A549 (cell line): ENCODE measurements around the gene DHX36. TPM values are rescaled to one million over a fixed set of nuclear protein-coding genes. Genes with fewer than 3 reads are reported as not detected.

ENCODE experiments used
- ATAC-seq, 2 experiments: fragments of 200-7000 bp in 1 of 2; fragments of >200 bp in 1 of 2; cut with Nextera tagmentation in 1 of 2; cut with Tn5 transposase in 1 of 2; 3 replicates each; pipeline versions ENCODE4 v1.8.0 to v1.9.1; 2018 to 2020; ENCODE audit warnings: mild to moderate bottlenecking in 1 of 2, moderate library complexity in 1 of 2
- CTCF ChIA-PET: fragments of 300-600 bp; sonication (Branson Sonifier 250); formaldehyde crosslinking; extraction: SDS; loops from one replicate; lab custom pipeline; 2021; ENCODE audit warnings: antibody characterized with exemption, inconsistent platforms; lab: Yijun Ruan, JAX
- POLR2A ChIA-PET: fragments of 350-600 bp; formaldehyde crosslinking; extraction: SDS; loops from one replicate; lab custom pipeline; 2021; ENCODE audit warnings: antibody characterized with exemption, inconsistent platforms; lab: Yijun Ruan, JAX
- DNase-seq, 2 experiments: peaks; one replicate each; pipeline versions ENCODE4 v3.0.0 to v3.0.0-alpha.2; 2011 to 2016; ENCODE audit warnings: low read depth in 1 of 2, low spot score in 1 of 2
- FAIRE-seq: peaks from 2 replicates; lab custom pipeline; 2011; peaks lifted over from hg19 to GRCh38; lab: Jason Lieb, UNC
- H3K27ac ChIP-seq, 2 experiments: fragments of >200 bp; sonication (Bioruptor Twin); formaldehyde crosslinking; 3 replicates each; pipeline ENCODE4 v1.5.1; 2016 to 2017
- H3K4me1 ChIP-seq: fragments of >200 bp; sonication (Bioruptor Twin); formaldehyde crosslinking; 3 replicates; pipeline ENCODE4 v1.6.1; 2016
- H3K4me2 ChIP-seq: fragments of >200 bp; sonication (Bioruptor Twin); formaldehyde crosslinking; 3 replicates; pipeline ENCODE4 v1.6.1; 2016
- H3K4me3 ChIP-seq: fragments of >200 bp; sonication (Bioruptor Twin); formaldehyde crosslinking; 3 replicates; pipeline ENCODE4 v1.5.1; 2016
- H3K9me3 ChIP-seq: fragments of >200 bp; sonication (Bioruptor Twin); formaldehyde crosslinking; 3 replicates; pipeline ENCODE4 v1.6.1; 2016
- BHLHE40 ChIP-seq: IDR thresholded peaks from 2 replicates; pipeline ENCODE4 v1.6.1; 2012; ENCODE audit warnings: low read depth, low read length, inconsistent platforms
- CBX8 ChIP-seq: fragments of 200-600 bp; sonication (generic); IDR thresholded peaks from 2 replicates; pipeline ENCODE4 v1.6.1; 2016
- CHD4 ChIP-seq: fragments of 200-600 bp; sonication (generic); IDR thresholded peaks from 2 replicates; pipeline ENCODE4 v1.6.1; 2016; ENCODE audit warnings: antibody characterized with exemption, mild to moderate bottlenecking, borderline replicate concordance
- EHF ChIP-seq: fragments of 250-450 bp; sonication (Bioruptor Pico); IDR thresholded peaks from 2 replicates; pipeline ENCODE4 v1.5.0; 2020; ENCODE audit warnings: mild to moderate bottlenecking
- EHMT2 ChIP-seq: fragments of 200-600 bp; sonication (generic); IDR thresholded peaks from 2 replicates; pipeline ENCODE4 v1.6.1; 2016; ENCODE audit warnings: antibody characterized with exemption, low read depth, mild to moderate bottlenecking, moderate library complexity
- GATA3 ChIP-seq: IDR thresholded peaks from 2 replicates; pipeline ENCODE4 v1.6.1; 2012; ENCODE audit warnings: borderline replicate concordance
- HDAC2 ChIP-seq: fragments of 200-600 bp; sonication (generic); IDR thresholded peaks from 2 replicates; pipeline ENCODE4 v1.6.1; 2016
- HMGXB4 ChIP-seq: fragments of 250-450 bp; sonication (Bioruptor Pico); IDR thresholded peaks from 2 replicates; pipeline ENCODE4 v1.5.0; 2021; ENCODE audit warnings: mild to moderate bottlenecking, moderate library complexity, borderline replicate concordance
- HOXB5 ChIP-seq: fragments of 250-450 bp; sonication (Bioruptor Pico); IDR thresholded peaks from 2 replicates; pipeline ENCODE4 v1.5.0; 2020; ENCODE audit warnings: mild to moderate bottlenecking, moderate library complexity
- KDM5A ChIP-seq: fragments of 200-600 bp; sonication (generic); IDR thresholded peaks from 2 replicates; pipeline ENCODE4 v1.6.1; 2016; ENCODE audit warnings: antibody characterized with exemption, mild to moderate bottlenecking
- MAFK ChIP-seq: fragments of 450-650 bp; IDR thresholded peaks from 2 replicates; pipeline ENCODE4 v1.6.1; 2014; ENCODE audit not compliant: partially characterized antibody
- MAZ ChIP-seq: fragments of 150-350 bp; IDR thresholded peaks from 2 replicates; pipeline ENCODE4 v1.6.1; 2014; ENCODE audit warnings: antibody characterized with exemption, low read depth, low read length, borderline replicate concordance
- NFE2L2 ChIP-seq: fragments of 150-350 bp; conservative IDR thresholded peaks from 2 replicates; pipeline ENCODE4 v1.6.1; 2014; ENCODE audit warnings: low read length
- PBX3 ChIP-seq: IDR thresholded peaks from 2 replicates; pipeline ENCODE4 v1.6.1; 2012
- RCOR1 ChIP-seq: fragments of 150-350 bp; IDR thresholded peaks from 2 replicates; pipeline ENCODE4 v1.6.1; 2014; ENCODE audit warnings: antibody characterized with exemption, low read length, low read depth
- REST ChIP-seq: fragments of 200-600 bp; sonication (generic); IDR thresholded peaks from 2 replicates; pipeline ENCODE4 v1.6.1; 2016; ENCODE audit warnings: antibody characterized with exemption, mild to moderate bottlenecking, moderate library complexity
- SREBF2 ChIP-seq: fragments of 450-650 bp; IDR thresholded peaks from 2 replicates; pipeline ENCODE4 v1.6.1; 2014; ENCODE audit warnings: mild to moderate bottlenecking, moderate library complexity
- USF2 ChIP-seq: fragments of 450-650 bp; IDR thresholded peaks from 2 replicates; pipeline ENCODE4 v1.6.1; 2014; ENCODE audit warnings: antibody characterized with exemption
- ZFP36 ChIP-seq: fragments of 450-650 bp; IDR thresholded peaks from 2 replicates; pipeline ENCODE4 v1.6.1; 2014; ENCODE audit warnings: borderline replicate concordance; ENCODE audit not compliant: partially characterized antibody
- ZNF302 ChIP-seq: fragments of 250-450 bp; sonication (Bioruptor Pico); IDR thresholded peaks from 2 replicates; pipeline ENCODE4 v1.9.0; 2021; ENCODE audit warnings: inconsistent platforms, mild to moderate bottlenecking, moderate library complexity
- WGBS: methylation state at CpG from one replicate; pipeline ENCODE4 v1.1.6; 2017; ENCODE audit errors: missing lambda C conversion rate; 5-methylcytosine and 5-hydroxymethylcytosine counted together
- polyA plus RNA-seq, 4 experiments: library from polyadenylated mRNA; depleted of rRNA in 3 of 4; stranded (reverse); fragments of >200 nt; fragmentation: RNase III in 1 of 4; extraction: RNeasy Plus Mini Kit Qiagen cat#74134 plus additional on column Dnase treatment in 1 of 4; gene quantifications; 2 replicates in 3 of 4; 3 replicates in 1 of 4; pipeline ENCODE4 v1.2.3, GENCODE V29; 2011 to 2017

The DHX36 gene
- polyA plus RNA-seq, 2 of the 4 experiments (the other 2 are of a cell fraction) = 59.4 to 90.1 TPM

- no peak overlapping the region for H3K4me3 ChIP-seq
- ChIA-PET CTCF (interaction anchor here (1.1 kb wide), 1 partner anchor 10 kb away, joined by 3 read pairs; no protein-coding TSS in a partner anchor), POLR2A (no interaction called here)
- H3K9me3 ChIP-seq = no peaks in the 10 kb centered on the region
- H3K27ac ChIP-seq = no peak overlapping the region; a peak in 1 of 6 replicates
- peak in 1 of 2 experiments; percentile 31 for DNase-seq
- no peak for FAIRE-seq
- peak in 1 of 2 experiments; percentile 71; a peak in 3 of 6 replicates for ATAC-seq
- TF ChIP-seq HDAC2 (no peak), CHD4 (no peak), KDM5A (no peak), NFE2L2 (no peak), USF2 (no peak), BHLHE40 (no peak), HOXB5 (CRISPR knock-in tag) (no peak), SREBF2 (no peak), ZFP36 (no peak), EHF (CRISPR knock-in tag) (no peak), RCOR1 (no peak), MAFK (no peak), MAZ (no peak), ZNF302 (CRISPR knock-in tag) (no peak), PBX3 (no peak), EHMT2 (no peak)
- H3K4me1 ChIP-seq = peaks cover 19% of the 10 kb centered on the region
- H3K4me2 ChIP-seq = peak overlapping the region; percentile 13; the same call in 1 of the 3 replicates
- WGBS = 44% methylated on average over 4 of the region's 4 CpGs
These were observed 81.5 kb downstream of the DHX36 start for GRCh38 chr3:154242766-154243165.

- ATAC-seq (no peak), FAIRE-seq (no peak), DNase-seq (no peak)
- WGBS = 89% methylated on average over 5 of the region's 5 CpGs
- no peaks in the 10 kb centered on the region for H3K9me3 ChIP-seq
- TF ChIP-seq CBX8 (no peak), GATA3 (no peak), HMGXB4 (CRISPR knock-in tag) (no peak), REST (no peak), PBX3 (no peak)
- POLR2A ChIA-PET = no interaction called here
- CTCF ChIA-PET = interaction anchor here (3.1 kb wide), 1 partner anchor 12 kb away, joined by 15 read pairs; no protein-coding TSS in a partner anchor
- no peak overlapping the region for H3K4me2 ChIP-seq
- no peak overlapping the region for H3K4me3 ChIP-seq
- H3K4me1 ChIP-seq = peaks cover 19% of the 10 kb centered on the region
- no peak overlapping the region for H3K27ac ChIP-seq
These were observed 82.8 kb downstream of the DHX36 start for GRCh38 chr3:154241496-154241895.
